T-helper 1 cell treated with Interleukin-12 subunit alpha and Interleukin-12 subunit beta and Interleukin-4 antibody, amounts not matched to agents 30 ng/mL and 1 ng/mL, for 36 hours (primary cell): ENCODE measurements around the gene TNIK. TPM values are rescaled to one million over a fixed set of nuclear protein-coding genes. Genes with fewer than 3 reads are reported as not detected.

Source experiments
- intact Hi-C: fragments of 100-400 bp; cut with micrococcal nuclease; formaldehyde crosslinking; loops from one replicate; pipeline ENCODE4 v1.15.1; 2024
- total RNA-seq: library from RNA; stranded (reverse); gene quantifications from 2 replicates; pipeline ENCODE4 v1.2.3, GENCODE V29; 2022

Gene TNIK
- total RNA-seq, 1 donor from 2014 or later: 51.5 TPM

DNA sequence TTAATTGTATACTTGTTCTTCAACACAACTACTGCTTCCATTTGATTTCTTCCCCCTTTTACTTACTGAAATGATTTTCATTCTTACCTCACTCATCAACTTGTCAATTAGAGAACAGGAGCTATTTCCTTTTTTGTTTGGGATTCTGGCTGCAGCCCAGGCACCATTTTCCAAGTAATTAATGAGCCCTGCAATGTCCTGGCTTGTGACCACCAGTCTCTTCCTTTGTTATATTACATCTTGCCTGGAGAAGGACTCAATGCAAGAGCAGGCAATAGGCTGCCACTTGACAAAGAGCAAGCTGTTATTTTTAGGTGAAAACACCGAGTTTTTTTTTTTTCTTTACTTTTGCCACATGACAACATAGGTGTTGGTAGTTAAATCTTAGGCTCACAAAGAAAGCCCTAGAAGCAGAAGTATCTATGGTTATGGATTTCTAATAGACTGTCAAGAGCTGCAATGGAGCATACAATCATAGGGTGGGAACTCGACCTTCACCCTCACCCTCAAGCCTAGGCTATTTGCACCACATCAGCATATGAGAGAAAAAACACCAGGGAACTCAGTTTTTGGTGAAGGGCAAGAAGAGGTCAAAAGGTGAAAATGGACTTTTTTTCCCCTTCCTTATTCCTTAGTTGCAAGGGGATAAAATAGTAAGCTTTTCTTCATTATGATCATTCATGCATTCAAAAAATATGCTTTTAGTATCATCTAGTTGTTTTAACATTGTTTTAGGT lies 114.9 kb downstream of the TNIK start:
- intact Hi-C loops: no loop called here

DNA sequence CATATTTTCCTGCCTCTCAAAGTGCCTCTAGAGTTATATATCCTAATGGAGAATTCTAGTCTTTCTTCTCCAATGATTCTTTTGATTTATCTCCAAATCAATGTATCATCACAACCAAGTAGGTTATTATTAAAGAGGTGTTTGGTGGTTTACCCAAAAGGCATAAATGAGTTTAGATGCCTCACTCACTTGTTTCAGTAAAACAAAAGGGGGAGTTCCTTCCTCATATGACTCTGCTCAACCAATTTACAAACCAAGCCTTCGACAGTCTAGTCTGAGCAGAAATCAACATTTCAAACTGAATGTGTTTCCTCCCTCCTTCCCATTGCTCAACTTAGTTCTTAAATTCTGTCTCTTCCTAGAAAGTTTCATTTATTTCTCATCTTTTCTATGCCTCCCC lies 116.5 kb downstream of the TNIK start:
- intact Hi-C loops: no loop called here

DNA sequence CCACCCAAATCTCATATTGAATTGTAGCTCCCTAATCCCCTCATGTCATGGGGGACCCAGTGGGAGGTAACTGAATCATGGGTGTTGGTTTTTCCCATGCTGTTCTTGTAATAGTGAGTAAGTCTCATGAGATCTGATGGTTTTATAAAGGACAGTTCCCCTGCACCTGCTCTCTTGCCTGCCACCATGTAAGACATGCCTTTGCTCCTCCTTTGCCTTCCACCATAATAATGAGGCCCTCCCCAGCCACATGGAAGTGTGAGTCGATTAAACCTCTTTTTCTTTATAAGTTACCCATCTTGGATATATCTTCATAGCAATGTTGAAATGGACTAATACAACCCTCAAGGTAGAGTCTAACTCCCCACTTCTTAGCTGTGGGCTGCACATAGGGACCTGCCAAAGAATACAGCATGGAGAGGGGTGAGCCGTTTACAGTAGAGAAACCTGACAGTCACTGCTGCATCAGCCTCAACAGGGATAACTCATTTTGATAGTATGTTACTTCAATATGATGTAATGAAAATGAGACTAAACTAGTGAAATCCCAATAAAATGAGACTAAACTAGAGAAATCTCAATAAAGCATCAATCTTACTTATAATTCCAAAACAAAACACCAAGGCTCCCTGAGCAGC lies 117.3 kb downstream of the TNIK start:
- intact Hi-C loops: no loop called here

DNA sequence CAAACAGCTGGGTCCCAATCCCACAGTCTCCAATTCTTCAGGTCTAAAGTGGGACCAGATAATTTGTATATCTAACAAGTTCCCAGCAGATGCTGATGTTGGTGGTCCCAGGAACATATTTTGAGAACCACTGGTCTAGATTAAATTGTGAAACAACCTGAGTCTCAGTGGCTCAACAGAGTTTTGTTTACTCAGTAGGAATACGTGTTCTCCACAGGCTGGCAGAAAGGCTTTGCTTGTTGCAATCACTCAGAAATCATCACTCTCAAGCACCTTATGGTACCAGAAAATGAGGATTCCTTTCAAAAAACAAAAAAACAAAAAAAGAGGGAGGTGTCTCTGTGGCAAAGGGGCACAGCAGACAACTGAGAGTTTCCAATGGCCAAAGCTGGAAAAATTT lies 118.0 kb downstream of the TNIK start:
- intact Hi-C loops: no loop called here

DNA sequence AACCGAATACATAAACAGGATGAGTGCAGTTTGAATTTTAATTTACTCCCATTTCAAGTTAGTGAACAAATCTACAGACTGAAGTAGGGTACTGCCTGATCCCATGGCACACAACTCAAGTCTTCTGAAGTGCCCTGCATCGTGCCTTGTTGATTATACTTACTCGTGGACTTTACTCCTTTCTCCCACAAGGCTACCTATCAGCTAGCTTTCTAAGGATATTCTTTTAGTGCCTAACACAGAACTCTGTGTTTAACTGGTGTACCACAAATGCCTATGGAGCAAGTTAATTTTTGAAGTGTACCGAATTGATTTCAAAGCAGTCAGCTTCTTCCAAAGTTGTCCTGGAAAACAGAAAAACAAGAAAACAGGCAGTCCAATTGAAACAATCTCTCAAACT lies 119.8 kb downstream of the TNIK start:
- intact Hi-C loops: no loop called here

DNA sequence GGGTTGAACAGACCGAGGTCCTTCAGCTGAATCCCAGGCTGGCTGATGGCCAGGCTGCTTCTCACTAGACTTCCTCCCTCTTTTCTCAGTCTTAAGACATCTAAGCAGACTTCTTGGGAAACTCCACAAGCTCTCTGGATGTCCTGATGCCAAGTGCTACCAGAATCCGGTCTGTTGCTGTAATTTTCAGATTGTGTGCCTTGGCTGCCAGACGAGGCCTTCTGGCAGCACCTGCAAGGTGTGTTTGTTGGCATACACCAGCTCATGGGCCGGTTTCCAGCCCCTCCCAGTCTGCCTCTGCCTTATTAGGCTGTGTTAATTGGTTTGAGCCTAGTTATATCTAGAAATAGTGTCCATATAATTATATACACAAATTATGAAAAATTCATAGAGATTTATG lies 120.6 kb downstream of the TNIK start:
- intact Hi-C loops: no loop called here

DNA sequence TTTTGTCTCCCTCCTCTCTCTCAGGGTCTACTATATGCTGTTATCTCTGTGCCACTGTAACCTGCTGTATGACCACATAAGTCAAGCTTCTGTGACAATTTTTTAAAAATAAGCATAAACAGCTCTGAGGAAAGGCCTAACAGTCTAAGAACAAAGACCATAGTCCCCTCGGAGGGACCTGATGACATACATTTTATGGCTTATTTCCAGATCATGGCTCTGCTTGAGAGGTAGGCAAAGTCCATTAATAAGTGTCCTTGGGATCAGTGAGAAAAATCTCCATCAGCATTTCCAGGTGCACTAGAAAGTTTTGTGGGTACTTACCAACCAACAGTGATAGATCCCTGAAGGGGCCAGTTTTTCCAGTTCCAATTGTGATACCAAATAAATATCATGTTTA lies 123.8 kb downstream of the TNIK start:
- intact Hi-C loops: no loop called here

DNA sequence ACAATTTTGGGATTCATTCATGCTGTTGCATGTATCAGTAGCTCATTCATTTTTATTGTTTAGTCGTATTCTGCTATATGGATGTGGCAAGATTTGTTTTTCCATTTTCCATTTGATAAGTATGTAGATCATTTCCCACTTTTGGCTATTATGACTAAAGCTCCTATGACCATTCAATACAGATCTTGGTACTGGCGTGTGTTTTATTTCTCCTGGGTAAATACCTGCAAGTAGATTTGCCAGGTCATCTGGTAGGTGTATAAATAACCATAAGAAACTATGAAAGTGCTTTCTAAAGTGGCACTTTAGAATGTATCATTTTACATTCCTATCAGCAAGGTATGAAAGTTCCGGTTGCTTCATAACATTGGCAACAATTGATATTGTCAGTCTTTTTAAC lies 124.6 kb downstream of the TNIK start:
- intact Hi-C loops: no loop called here

DNA sequence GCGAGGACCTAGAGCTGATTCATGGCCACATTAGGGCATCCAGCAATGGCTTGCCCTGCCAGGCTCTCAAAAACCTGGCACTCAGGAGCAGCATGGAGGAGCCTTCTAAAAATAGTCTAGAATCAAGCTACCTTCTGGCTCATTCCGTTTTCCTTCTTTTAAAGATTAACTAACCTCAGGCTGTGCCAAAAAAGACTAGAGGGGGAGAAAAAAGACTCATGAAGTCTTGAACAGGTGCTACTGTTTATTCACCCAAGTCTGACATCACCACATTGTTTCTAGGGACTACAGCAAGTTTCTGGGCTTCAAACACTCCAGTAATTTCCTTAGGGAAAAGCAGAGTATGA lies 125.8 kb downstream of the TNIK start:
- intact Hi-C loops: no loop called here

DNA sequence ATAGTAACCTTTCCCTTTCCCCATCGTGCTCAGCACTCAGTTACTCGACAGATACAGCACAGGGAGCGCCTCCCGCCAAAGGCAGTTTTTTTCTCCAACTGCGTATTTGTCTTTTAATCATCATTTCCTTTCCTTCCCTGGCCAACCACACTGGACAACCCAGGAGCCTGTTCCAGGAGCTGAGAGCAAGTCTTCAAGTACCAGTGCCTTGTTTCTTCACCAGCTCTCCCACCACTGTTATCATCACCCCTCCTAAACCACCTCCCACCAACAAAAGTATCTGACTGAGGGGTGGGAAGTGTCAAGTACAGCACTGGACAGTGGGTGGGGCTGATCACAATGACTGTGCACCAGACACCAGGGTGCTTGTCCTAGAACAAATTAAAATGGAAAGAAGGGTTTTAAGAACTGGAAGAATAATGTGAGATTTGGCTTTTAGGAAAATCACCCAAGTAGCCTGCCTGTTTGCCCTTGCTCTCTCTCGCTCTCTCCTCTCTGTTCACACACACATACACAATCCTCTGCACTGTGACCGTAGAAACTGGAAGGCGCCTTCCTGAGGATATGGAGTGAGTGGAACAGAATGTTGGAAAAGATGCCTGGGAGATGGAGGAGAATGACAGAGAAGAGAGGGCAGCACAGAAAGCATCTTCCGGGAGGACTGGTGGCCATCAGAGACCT lies 126.3 kb downstream of the TNIK start:
- intact Hi-C loops: no loop called here

DNA sequence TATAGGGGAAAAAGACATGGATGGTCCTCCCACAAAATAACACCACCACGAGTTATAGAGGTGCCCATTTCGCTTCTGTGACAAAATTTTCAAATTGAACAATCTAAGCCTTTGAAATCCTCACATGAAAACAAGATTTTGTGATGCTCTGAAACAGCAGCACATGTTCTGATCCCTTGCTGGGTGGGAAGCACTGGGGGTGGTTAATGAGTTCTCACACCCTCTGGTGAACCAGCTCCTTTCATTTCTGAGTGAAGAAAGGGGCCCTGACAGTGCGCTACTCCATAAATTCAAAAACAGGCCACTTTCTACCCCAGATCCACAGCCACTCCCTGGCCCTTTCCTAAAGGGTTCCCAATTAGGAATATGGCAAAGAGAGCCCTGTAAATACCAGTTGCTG lies 129.3 kb downstream of the TNIK start:
- intact Hi-C loops: no loop called here

DNA sequence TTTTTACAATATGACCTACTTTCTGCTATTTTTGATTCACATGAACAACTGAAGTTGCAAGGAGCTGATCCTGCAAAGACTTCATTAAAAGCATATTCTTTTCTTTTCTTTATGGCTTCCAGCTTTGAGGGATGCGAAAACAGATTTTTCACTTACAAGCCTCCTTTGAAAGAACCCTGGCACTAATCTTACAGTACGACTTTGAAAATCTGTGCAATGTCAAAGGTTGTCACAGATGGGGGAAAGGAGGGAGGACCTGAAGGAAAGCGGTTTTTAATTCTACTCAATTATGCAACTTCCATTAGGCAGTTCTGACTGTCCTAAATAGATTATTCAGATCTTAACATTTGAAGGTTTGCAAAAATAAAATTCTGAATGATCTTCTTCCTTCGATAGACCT lies 130.5 kb downstream of the TNIK start:
- intact Hi-C loops: loop anchor here (2.0 kb wide), 1 partner anchor 129 kb away; no protein-coding TSS in a partner anchor

DNA sequence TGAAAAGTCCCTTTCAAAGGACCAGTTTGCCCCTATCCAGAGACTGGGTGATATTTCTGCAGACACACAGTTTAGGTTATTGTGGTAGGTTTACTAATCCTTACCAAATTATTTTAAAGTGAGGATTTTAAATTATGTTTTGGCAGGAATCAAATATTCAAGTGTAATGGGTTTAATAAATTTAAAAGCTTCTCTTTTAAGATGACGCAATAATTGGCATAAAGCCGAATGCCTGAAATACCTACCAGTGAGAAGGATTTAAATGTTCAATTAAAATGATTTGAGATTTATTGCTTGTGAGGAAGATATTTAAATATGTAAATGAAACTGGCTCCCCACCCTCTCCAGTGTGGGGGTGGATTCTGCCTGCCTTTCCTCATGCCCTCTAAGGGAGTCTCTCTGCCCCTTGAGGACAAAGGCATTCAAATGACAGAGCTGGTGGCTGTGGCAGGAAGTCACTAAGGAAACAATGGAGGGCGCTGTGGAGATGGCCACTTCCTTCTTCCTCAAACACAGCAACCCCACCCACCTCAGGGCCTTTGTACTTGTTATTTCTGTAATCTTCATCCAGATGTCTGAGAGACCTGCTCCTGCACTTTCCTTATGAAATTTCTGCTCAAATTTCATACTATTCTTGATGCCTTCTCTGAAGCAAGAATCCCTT lies 131.7 kb downstream of the TNIK start:
- intact Hi-C loops: loop anchor here (1.0 to 2.0 kb wide), 2 partner anchors 130 to 238 kb away; no protein-coding TSS in a partner anchor

DNA sequence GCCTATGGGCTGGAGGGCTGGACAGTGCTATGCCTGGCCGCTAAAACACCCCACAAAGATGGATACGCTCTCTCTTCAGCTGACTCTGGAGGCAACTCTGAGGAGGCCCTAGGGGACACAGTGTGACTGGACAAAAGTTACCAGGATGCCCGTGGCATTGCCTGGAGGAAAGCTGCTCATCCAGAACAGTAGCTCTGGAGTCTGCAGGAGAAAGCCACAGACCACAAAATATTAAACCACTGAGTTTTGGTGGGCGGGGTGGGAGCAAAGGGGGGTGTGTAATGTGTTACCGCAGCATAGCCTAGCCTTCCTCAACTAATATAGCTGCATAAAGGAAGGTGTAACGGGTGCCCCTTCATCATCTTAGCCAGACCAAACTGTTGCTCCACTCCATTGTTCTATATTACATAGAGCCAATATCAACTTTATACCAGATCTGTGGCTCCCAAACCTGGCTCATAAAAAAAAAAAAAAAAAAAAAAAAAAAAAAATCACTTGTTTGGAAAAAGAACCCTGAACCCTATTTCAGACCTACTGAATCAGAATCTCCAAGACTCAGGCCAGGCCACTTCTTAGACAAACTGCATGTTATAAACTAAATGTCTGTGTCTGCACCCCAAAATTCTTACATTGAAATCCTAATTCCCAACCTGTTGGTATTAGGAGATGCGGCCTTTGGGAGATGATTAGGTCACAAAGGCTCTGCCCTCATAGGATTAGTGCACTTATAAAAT lies 132.6 kb downstream of the TNIK start:
- intact Hi-C loops: loop anchor here (1.0 to 2.0 kb wide), 2 partner anchors 131 to 239 kb away; no protein-coding TSS in a partner anchor

DNA sequence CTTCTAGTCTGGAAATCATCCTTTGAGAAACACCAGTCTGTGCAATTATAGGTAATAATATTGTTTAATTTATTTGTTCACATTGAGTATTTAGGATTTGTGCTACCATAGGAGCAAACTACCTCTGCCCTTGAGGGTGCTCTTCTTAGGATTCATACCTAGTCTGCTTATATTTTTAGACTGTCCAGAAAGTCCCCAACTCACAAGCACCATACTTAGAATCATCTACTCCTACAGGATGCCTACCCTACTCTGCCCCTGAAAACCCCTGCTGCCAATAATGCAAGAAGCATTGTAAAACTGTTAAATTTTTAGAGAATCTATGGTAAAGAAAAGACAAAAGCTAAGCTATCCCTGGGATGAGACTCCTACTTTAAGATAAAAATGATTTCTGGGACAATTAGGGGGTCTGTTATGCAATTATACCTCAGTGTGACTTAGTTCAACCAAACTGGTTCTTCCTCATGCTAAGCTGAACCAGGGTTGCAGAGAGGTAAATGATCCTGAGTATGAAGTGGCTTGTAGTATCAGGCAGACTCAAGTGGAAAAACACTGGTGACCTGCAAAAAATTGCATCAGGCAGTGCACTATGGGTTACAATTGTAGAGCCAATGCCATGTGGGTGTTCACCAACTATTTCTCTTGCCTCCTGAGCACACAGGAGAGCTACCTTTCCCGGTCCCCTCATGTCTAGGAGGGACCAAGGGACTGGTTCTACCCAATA lies 133.3 kb downstream of the TNIK start:
- intact Hi-C loops: no loop called here

DNA sequence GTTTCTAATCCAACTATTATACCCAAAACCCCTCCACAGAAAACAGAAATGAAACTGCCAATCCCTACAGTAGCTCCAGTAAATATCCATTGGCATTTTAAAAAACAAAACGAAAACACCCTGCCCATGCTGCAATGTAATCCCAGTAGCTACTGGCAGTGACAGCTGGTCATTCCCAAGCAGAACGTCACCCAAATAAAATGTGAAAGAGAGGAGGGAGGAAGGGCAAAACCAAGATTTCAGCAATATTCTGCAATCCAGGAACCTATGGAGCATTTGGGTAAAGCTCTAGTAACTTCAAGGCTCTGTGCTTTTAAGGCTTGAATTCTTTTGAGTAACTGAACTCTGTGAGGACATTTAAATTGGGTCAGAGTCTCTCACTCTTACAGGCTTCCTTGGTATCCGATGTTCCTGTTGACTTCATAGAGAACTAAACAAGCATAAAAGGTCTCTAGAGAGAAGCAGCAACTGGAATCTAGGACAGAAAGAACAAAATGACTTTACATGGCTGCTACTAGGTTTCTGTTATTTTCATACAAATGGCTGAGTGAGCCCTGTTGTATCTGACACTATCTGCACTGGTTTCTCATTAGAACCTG lies 136.2 kb downstream of the TNIK start:
- intact Hi-C loops: no loop called here

DNA sequence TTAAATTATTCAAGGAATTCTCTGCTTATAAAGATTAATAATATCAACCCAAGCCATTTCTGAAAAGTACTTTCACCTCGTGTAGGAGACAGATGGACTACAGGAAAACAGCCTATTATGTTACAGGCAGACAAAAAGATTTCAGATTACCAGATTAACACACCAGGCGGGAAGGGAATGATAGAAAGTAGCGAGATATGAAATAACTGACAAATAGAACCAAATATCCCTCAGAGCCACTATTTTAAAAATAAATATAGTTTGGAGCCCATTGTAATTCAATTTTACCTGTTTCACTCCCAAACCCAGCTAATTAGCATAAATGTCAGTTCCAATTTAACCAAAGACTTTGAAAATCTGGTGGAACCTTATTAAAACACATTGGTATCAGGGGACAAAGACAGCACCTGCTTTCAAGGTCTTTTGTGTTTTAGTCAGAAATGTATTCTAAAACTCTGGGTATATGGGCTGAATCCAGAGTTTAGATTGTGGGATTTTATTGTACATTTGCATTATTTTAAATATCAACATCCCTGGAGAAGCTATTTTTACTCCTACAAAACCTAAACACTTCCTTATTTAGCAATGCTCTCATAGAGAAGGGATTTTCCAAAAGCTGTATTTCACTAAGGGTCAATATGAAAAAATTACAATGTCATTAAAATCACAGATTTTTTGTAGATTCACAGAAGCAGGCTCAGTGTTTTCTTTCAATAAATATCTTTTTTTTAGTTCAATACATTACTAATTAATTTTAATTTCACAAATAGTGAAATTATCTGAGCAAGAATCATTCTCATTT lies 138.4 kb downstream of the TNIK start:
- intact Hi-C loops: loop anchor here (1.0 kb wide), 1 partner anchor 7 kb away; no protein-coding TSS in a partner anchor

DNA sequence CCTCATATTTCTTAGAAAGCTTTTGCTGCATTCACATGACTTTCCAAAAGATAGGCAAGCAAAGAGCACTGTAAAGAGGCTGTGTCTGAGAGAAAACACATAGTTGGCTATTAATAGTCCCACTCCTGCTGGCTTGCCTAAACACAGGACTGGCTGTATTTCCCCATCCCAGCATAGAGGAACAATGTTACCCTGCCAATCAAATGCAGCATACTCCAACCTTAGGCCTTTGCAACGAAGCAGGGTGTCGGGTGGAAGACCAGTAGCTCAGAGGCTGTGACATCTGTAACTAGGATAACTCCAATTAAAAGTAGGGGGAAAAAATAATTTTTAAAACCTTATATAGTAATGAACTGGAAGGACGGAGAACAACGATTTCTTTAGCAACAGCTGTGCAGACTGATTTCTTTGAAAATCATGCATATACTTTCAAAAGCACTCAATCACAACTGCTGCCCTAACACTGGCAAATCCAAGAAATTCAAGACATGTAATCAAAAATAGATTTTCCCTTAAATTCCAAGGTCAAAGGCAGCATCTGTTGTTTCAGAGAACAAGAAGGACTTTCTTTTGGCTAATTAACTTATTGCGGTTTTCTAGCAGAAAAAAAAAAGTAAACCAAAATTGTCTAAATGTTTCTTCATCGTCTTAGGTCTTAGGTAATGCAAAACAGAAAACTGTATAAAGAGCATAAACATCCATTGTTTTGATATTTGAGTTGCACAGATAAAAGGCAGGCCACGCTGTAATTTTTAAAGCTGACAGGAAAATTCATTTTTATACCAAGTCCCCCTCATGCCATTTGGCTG lies 139.3 kb downstream of the TNIK start:
- intact Hi-C loops: no loop called here
